GM21619 (cell line): ENCODE data around the gene THBS2.
"Not testable (repeated sequence)": the region's sequence is repeated elsewhere in the genome, so short reads cannot be mapped to it uniquely, and the experiment has no call there.

Experiments
- ATAC-seq: cut with Tn5 transposase; IDR thresholded peaks from one replicate; pipeline ENCODE4 v1.9.1; 2021; ENCODE audit not compliant: unreplicated experiment

The THBS2 gene

GRCh38 chr6:169188051-169188470 lies 65.6 kb downstream of the THBS2 start:
- ATAC-seq: no peak

- ATAC-seq: no peak
These were observed 67.0 kb downstream of the THBS2 start for GRCh38 chr6:169186496-169187169.

GRCh38 chr6:169185692-169186485 lies 67.8 kb downstream of the THBS2 start:
- ATAC-seq: no peak

GRCh38 chr6:169185011-169185521 lies 68.6 kb downstream of the THBS2 start:
- ATAC-seq: no peak

GRCh38 chr6:169184419-169184818 lies 69.2 kb downstream of the THBS2 start:
- ATAC-seq: no peak

GRCh38 chr6:169183233-169183632 lies 70.4 kb downstream of the THBS2 start:
- no peak for ATAC-seq

- not testable (repeated sequence) for ATAC-seq
These were observed 73.8 kb downstream of the THBS2 start for GRCh38 chr6:169179831-169180230.

GRCh38 chr6:169177516-169178166 lies 76.0 kb downstream of the THBS2 start:
- ATAC-seq: no peak

- no peak for ATAC-seq
These were observed 77.2 kb downstream of the THBS2 start for GRCh38 chr6:169176361-169176991.

GRCh38 chr6:169175360-169175887 lies 78.2 kb downstream of the THBS2 start:
- no peak for ATAC-seq

GRCh38 chr6:169174516-169175359 lies 78.9 kb downstream of the THBS2 start:
- no peak for ATAC-seq

GRCh38 chr6:169173532-169174268 lies 79.9 kb downstream of the THBS2 start:
- ATAC-seq: no peak

- no peak for ATAC-seq
These were observed 80.7 kb downstream of the THBS2 start for GRCh38 chr6:169172946-169173345.

- ATAC-seq: no peak
These were observed 81.2 kb downstream of the THBS2 start for GRCh38 chr6:169172456-169172855.

GRCh38 chr6:169171951-169172350 lies 81.7 kb downstream of the THBS2 start:
- no peak for ATAC-seq

- ATAC-seq: no peak
These were observed 82.6 kb downstream of the THBS2 start for GRCh38 chr6:169171016-169171415.

- ATAC-seq: no peak
These were observed 83.1 kb downstream of the THBS2 start for GRCh38 chr6:169170583-169170955.

GRCh38 chr6:169169941-169170582 lies 83.6 kb downstream of the THBS2 start:
- ATAC-seq: no peak

GRCh38 chr6:169169375-169169774 lies 84.3 kb downstream of the THBS2 start:
- no peak for ATAC-seq
